ENCODE results near the gene PRKCB.

DNA sequence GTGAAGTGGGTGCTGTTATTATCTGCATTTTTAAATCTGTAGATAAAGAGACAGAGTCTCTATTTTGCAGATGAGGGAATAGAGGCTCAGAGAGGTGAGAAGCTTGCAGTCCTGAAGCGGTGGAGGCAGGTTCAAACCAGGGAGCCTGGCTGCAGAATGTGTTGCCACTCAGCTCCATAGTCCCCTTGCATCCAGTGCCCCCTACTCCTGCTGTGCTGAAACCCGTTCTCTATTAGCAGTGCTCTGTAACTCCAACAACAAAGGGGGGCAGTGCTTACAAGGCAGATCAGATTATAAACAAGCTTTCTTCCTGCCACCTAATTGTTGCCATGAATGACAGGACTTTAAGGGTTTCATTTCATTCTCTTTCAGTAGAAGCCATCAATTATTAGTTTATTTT is 302.2 kb downstream of the PRKCB start:
- no peak for TF ChIP-seq POLR2A (IDR thresholded peaks at IDR 0.05)
- TF ChIP-seq CTCF (IDR thresholded peaks at IDR 0.05) = no peak
